GM21619 (cell line): ENCODE results near the gene RPRD1A.
A peak's percentile ranks its signal among the peaks of the same experiment; 100 is the strongest.
"Not testable (repeated sequence)": the region's sequence is repeated elsewhere in the genome, so short reads cannot be mapped to it uniquely, and the experiment has no call there.

ENCODE experiments used
- ATAC-seq: cut with Tn5 transposase; IDR thresholded peaks from one replicate; pipeline ENCODE4 v1.9.1; 2021; ENCODE audit not compliant: unreplicated experiment

The RPRD1A gene, protein sequence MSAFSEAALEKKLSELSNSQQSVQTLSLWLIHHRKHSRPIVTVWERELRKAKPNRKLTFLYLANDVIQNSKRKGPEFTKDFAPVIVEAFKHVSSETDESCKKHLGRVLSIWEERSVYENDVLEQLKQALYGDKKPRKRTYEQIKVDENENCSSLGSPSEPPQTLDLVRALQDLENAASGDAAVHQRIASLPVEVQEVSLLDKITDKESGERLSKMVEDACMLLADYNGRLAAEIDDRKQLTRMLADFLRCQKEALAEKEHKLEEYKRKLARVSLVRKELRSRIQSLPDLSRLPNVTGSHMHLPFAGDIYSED

DNA sequence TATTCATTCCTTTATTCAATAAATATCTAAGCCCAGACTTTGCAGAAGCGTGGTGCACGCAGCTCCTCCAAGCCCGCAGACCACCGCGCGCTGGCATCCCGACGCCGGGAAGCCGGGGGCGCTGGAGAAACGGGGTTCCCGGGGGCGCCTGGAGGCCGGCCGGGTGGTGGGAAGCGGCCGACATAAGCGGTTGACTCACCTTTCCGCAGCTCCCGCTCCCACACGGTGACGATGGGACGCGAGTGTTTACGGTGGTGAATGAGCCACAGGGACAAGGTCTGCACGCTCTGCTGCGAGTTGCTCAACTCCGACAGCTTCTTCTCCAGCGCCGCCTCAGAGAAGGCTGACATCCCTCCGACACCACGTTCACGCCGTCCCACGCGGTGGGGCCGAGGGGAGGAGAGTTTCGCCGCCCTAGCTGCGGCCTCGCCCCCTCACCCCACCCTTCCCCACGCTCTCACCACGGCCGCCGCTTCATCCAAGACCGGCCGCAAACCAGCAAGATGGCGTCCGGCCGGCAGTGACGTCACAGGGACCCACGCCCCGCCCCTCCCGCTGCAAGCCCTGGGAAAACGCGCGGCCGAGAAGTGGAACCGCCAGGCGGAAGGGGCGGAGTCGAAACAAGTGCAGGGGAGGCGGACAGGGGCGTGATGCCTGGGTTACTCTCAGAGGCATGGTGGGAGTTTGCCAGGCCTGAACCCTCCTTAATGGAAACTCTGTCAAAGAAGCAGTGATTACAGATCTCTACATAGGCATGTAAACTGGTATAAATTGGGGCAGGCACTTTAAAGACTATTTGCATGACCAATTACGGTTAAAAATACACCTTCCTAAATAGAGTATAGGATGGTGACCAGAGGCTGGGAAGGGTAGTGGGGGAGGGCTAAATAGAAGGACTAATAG is at the start of gene RPRD1A:
TSS of gene RPRD1A (minus strand) at position 505 of the 903 bp plus-strand sequence. CDS start at position 350, 155 bp downstream.
- peak; percentile 95 for ATAC-seq

DNA sequence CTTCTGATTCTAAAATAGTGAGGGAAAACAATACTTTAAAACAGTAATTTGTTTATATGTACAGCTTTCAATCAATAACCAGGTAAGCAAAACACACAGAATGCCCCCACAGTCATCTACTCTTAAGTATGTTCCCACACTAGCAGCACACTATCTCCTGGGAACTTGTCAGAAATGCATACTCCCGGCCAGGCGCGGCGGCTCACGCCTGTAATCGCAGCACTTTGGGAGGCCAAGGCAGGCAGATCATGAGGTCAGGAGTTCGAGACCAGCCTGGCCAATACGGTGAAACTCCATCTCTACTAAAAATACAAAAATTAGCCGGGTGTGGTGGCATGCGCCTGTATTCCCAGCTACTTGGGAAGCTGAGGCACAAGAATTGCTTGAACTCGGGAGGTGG is 49.4 kb upstream of the RPRD1A start:
- ATAC-seq, result not testable (repeated sequence)

DNA sequence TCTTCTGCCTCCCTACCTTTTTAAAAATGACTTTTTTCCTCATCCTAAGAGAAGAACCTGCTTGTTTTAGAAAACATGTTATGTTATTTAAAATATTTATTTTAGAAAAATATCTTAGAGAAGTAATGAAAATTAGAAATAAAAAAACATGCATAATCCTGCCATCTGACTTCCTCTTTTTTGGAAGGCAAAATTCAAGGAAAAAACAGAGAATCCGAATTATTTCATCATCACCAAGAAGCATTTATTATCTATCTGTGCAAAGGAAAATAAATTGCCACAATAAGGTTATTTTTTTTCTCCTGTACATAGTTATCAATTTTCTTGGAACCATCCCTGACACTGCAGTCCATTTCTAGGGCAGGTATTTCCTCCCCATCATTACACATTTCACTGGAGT is 47.4 kb upstream of the RPRD1A start:
- no peak for ATAC-seq

DNA sequence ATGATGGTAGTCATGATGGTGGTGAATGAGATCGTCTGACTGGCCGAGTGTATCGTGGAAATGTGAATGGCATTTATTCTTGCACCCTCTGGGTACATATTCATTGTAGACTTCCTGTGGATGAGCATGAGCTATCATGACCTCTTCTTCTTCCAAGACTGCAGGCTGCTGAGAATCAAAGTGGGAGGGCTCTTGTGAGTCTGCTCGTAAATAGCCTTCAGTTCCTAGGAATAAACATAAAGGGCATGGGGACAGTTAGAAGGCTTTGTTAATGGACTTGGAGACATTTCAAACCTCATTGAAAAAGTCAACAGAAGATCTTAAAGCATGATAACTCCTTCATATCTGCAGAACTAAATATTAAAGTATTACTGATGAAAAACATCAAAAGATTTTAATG is 46.9 kb upstream of the RPRD1A start:
- no peak for ATAC-seq

DNA sequence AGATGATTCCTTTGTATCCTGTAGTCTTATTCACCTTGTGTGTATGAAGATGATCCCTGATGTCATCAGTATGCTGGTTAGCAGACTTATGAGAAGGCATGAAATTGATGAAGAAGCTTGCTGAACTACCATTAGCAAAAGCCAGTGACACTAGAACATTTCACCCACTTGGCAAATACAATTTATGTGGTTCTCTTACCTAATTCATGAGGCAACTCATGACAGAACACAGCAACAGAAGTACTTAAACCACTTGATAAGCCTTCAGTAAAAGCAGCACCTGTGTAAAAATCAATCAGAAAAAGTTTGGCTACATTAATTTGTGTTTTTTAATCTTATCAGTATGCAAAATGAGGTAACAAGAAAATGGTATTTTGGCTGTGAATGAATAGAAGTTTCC is 44.9 kb upstream of the RPRD1A start:
- ATAC-seq, result no peak

DNA sequence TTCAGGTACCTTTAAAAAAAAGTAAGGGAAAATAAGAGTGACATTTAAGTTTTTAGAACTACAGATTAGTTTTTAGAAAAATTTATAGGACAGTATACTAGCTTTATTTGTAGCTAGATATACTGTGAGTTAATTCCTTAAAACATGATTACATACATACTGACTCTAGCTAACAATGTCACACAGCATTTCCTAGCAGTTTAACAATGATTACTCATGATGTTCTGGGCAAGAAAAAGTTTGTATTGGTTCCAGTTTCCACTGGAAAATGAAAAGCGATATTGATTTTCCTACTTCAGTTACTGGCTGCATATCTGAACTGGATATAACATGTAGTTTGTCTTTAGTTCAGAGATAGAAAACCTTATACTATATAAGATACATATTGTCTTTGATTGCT is 42.4 kb upstream of the RPRD1A start:
- ATAC-seq, result no peak

DNA sequence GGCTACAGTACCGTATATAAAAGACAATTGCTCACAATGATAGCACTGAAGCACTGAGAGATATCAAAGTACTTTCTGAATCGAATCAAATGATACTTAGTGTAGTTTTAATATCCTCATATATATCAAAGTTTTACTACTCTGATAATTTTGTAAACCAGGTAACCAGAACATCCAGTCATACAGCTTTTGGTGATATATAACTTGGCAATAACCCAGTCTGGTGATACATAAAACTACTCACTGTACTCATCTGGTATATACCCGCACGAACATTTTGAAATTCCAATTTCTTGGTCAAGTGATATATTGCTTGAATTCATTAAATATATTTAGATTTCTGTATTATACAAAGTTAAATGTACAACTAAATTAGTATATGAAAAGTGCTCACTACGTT is 41.2 kb upstream of the RPRD1A start:
- no peak for ATAC-seq

DNA sequence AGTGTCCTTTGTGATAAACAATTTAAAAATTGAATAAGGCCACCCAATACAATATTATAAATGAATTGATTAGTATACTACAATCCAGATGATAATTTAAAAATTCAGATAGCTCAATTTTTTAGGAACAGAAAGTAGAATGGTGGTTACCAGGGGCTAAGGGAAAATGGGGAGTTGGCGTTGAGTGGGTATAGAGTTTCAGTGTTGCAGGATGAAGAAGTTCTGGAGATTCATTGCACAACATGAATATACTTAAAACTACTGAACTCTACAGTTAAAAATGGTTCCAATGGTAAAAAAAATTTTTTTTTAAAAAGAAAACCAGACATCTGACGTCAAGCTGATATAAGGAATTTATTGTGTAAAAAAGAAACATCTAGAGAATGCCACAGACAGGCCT is 40.8 kb upstream of the RPRD1A start:
- no peak for ATAC-seq

DNA sequence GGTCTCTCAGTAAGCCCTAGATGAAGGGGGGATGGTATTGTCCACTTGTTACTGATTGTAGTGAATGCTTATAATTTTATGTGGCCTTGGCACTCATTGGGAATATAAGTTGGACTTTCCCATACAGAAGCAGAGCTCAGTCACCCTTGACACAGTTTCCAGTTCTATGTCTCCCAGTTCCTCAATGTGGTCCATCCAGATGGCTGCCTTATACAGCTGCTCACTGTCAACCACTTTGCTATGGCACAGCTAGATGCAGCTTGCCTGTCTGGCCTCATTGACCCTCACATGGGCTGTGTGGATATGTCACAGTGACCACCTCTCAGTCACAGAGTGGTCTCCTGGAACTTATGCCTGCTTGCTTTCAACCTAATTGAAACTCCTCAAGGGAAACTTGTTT is 40.1 kb upstream of the RPRD1A start:
- ATAC-seq, result no peak

DNA sequence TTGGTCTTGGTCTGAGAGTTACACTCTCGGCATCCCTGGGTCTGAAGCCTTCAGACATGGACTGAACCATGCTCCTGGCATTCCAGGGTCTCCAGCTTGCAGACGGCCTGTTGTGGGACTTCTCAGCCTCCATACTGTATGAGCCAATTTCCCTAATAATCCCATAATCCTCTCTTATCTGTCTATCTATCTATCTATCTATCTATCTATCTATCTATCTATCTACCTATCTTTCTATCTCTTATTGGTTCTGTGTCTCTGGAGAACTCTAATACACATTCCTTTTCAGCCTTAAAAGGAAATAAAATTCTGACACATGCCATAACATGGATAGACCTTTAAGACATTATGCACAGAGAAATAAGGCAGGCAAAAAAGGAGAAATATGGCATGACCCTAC is 37.4 kb upstream of the RPRD1A start:
- ATAC-seq, result no peak

DNA sequence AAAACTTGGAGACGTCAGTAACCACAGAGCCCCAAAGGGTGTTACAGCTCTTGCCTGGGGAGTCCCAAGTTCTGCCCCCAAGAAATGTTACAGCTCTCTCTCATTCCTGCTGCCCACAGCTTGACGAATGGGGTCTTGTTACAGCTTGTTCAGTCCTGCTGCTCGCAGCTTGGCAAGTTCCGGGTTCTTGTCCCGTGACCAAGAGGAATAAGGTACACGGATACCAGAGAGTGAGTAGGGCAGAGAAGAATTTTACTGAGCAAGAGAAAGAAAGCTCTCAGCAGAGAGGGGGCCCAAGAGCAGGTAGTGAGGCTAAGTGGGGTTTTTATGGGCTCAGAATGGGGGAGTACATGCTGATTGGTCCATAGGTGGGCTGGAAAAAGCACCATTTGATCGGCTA is 34.6 kb upstream of the RPRD1A start:
- no peak for ATAC-seq

DNA sequence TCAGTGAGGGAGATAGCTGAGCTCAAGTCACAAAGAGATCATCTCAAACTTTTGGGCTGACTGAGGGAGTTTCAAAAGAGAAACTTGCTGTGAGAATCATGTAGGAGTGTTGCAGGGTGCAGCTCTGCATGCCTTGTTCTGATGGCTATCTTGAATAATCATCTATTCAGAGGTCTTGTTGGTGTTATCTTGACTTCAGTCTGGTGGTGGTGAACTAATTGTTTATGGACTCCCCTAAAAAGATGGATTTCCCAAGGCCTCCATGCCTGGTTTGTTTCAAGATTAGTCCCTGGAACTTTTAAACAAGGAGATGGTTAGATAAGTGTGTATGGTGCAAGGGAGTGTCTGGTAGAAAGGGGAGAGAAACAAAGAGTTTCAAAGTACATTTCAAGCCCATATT is 32.0 kb upstream of the RPRD1A start:
- ATAC-seq, result no peak

DNA sequence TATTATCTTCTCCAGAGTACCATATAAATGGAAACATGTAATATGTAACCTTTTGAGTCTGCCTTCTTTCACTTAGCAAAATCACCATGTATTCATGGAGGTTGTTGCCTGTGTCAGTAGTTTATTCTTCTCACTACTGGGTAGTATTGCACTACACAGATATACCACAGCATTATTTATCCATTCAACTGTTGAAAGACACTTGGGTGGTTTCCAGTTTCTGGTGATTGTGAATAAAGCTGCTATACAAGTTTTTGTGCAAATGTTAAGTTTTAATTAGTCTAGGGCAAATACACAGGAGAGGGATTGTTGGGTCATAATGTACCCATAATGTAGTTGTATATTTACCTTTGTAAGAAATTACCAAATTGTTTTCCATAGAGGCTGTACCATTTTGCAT is 29.6 kb upstream of the RPRD1A start:
- no peak for ATAC-seq

DNA sequence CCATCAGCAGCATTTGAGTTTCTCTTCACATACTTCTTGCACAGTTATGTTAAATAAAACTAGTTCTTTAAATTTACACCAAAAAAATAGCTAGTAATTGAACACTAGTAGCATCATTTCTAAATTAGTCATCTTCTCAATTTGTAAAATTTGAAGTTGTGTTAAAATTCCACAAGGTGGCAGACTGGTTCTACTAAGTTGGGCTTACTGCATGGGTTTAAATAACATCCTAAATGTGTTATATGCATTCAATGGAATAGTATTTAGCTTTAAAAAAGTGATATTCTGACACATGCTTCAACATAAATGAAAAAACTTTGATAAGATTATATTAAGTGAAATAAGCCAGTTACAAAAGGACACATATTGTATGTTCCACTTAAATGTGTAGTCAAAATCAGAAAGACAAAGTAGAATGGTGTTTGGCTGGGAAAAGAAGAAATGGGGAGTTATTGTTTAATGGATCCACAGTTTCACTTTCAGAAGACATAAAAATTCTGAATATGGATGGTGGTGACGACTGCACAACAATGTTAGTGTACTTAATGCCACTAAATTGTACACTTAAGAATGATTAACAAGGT is 28.7 kb upstream of the RPRD1A start:
- peak; percentile 50 for ATAC-seq

DNA sequence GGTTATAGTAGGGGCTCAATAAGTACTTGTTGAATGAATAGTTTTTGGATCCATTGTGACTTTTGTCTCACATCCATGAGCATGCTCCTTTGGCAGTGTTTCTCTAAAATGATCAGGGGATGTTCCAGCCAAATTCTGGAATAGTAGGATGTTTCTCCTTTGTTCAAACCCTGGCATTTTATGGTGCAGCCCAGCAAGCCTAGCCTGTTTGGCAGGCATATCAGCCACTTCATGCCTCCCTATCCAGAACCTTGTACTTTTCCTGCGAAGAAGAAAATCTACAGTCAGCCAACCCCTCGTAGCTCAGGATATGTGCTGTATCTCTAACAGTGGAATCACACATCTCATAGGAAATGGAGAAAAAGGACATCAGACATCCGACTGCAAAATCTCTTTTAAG is 27.1 kb upstream of the RPRD1A start:
- ATAC-seq, result no peak

DNA sequence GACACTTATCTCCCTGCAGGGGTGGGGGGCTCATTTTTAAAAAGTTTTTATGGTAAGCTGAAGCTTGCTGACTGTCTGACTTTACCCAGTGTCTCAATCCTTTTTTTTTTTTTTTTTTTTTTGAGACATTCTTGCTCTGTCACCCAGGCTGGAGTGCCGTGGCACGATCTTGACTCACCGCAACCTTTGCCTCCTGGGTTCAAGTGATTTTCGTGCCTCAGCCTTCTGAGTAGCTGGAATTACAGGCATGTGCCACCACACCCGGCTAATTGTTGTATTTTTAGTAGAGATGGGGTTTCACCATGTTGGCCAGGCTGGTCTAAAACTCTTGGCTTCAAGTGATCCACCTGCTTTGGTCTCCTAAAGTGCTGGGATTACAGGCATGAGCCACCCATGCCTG is 24.8 kb upstream of the RPRD1A start:
- ATAC-seq, result not testable (repeated sequence)

DNA sequence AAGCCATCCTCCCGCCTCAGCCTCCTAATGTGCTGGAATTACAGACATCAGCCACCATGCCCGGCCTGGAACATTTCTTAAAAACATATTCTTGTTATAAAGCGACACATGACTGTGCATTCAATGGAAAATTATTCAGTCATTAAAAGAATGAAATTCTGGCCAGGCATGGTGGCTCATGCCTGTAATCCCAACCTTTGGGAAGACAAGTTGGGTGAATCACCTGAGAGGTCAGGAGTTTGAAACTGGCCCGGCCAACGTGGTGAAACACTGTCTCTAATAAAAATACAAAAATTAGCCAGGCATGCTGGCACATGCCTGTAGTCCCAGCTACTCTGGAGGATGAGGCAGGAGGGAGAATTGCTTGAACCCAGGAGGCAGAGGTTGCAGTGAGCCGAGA is 21.6 kb upstream of the RPRD1A start:
- no peak for ATAC-seq

DNA sequence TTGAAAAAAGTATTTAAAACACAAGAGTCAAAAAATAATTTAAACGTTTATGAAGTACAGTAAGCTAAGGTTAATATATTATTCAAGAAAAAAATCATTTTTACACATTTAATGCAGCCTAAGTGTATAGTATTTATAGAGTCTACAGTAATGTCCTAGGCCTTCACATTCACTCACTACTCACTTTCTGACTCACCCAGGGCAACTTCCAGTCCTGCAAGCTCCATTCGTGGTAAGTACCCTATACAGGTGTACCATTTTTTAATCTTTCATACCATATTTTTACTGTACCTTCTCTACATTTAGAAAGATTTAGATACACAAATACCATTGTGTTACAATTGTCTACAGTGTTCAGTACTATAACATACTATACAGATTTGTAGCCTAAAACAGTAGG is 20.9 kb upstream of the RPRD1A start:
- ATAC-seq, result no peak

DNA sequence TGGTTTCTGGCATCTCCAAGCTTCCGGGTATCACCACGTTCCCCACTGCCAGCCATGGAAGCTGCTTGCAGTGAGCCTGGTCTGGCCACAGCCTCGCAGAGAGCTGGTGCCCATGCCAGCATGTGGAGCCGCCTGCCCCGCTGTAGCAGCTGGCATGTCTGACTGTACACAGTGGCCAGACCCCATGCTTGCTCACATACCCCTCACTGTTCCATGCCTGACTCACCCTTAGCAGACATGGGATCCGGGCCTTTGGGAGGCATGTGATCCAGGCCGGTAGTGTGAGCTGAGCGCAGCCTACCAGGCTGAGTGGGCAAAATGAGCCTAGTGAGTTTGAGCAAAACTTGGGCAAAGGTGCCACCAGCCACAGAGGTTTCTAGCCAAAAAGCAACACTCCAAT is 18.8 kb upstream of the RPRD1A start:
- no peak for ATAC-seq

DNA sequence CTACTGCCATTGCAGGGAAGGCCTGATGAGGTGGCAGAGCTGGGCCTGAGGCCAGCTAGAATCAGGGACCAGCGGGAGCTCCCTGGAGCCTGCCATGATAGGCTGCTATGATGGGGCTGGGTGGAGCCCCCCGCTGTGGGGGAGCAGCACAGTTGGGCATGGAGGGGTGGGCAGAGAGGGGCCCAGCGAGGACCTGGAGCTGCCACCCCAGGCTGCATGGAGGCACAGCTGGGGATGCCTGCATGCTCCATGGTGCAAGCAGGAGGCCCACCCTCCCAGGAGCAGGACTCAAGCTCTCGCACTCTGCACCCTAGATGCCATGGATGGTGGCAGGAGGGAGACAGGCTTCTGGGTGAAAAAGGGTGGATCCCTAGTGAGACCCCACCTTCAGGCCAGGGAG is 17.8 kb upstream of the RPRD1A start:
- ATAC-seq, result no peak

DNA sequence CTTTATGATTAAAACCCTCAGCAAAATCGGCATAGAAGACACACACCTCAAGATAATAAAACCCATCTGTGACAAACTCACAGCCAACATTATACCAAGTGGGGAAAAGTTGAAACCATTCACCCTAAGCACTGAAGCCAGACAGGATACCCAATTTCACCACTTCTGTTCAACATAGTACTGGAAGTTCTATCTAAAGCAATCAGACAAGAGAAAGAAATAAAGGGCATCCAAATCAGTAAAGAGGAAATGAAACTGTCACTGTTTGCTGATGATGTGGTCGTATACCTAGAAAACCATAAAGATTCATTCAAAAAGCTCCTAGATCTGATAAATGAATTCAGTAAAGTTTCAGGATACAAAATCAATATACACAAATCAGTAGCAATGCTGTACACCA is 16.4 kb upstream of the RPRD1A start:
- ATAC-seq, result no peak

DNA sequence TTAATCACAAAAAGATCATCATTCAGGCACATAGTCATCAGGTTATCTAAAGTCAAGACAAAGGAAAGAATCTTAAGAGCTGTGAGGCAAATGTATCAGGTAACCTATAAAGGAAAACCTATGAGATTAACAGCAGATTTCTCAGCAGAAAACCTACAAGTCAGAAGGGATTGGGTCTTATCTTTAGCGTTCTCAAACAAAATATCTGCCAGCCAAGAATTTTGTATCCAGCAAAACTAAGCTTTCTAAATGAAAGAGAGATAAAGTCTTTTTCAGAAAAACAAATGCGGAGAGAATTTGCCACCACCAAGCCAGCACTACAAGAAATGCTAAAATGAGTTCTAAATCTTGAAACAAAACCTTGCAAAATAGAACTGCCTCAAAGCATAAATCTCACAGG is 13.8 kb upstream of the RPRD1A start:
- not testable (repeated sequence) for ATAC-seq
